GM10248 (cell line): ENCODE results near the gene FILIP1.

Experiments used
- CTCF ChIA-PET: fragments of 300-600 bp; sonication (Branson Sonifier 250); formaldehyde crosslinking; extraction: SDS; loops from one replicate; lab custom pipeline; 2021; ENCODE audit warnings: antibody characterized with exemption; lab: Yijun Ruan, JAX
- POLR2A ChIA-PET: fragments of 350-650 bp; sonication (Branson Sonifier 250); formaldehyde crosslinking; extraction: SDS; loops from one replicate; lab custom pipeline; 2020; ENCODE audit warnings: antibody characterized with exemption; lab: Yijun Ruan, JAX
- DNase-seq: peaks from one replicate; pipeline ENCODE4 v3.0.0; 2012; ENCODE audit errors: extremely low spot score
- TF ChIP-seq, protein P1 (sequence below): IDR thresholded peaks from 2 replicates; pipeline ENCODE4 v1.5.1; 2012; ENCODE audit warnings: mild to moderate bottlenecking, low read depth; ENCODE audit errors: extremely low read depth, missing control alignments, control extremely low read depth

Gene FILIP1

DNA sequence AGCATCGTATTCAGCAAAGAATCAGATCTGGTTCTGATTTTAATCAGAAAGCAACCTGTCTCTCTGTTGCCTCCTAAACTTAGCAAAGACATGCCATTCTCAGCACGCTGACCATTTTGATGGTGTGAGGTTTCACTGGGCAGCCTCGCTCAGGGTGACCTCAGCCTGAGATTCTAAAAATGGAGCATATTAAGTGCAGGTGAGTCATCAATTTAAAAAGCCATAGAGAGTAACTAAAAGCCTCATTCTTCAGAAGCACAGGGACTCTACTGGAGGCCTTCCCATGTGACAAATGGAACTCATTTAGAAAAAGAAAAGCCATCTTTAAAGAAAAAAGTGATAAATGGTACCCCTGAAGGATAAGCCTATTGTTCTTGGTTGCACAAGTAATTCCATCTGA, 91.3 kb downstream of the FILIP1 start:
- TF ChIP-seq, protein P1, sequence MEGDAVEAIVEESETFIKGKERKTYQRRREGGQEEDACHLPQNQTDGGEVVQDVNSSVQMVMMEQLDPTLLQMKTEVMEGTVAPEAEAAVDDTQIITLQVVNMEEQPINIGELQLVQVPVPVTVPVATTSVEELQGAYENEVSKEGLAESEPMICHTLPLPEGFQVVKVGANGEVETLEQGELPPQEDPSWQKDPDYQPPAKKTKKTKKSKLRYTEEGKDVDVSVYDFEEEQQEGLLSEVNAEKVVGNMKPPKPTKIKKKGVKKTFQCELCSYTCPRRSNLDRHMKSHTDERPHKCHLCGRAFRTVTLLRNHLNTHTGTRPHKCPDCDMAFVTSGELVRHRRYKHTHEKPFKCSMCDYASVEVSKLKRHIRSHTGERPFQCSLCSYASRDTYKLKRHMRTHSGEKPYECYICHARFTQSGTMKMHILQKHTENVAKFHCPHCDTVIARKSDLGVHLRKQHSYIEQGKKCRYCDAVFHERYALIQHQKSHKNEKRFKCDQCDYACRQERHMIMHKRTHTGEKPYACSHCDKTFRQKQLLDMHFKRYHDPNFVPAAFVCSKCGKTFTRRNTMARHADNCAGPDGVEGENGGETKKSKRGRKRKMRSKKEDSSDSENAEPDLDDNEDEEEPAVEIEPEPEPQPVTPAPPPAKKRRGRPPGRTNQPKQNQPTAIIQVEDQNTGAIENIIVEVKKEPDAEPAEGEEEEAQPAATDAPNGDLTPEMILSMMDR: no peak
- POLR2A ChIA-PET: no interaction called here
- CTCF ChIA-PET: no interaction called here
- DNase-seq: no peak

DNA sequence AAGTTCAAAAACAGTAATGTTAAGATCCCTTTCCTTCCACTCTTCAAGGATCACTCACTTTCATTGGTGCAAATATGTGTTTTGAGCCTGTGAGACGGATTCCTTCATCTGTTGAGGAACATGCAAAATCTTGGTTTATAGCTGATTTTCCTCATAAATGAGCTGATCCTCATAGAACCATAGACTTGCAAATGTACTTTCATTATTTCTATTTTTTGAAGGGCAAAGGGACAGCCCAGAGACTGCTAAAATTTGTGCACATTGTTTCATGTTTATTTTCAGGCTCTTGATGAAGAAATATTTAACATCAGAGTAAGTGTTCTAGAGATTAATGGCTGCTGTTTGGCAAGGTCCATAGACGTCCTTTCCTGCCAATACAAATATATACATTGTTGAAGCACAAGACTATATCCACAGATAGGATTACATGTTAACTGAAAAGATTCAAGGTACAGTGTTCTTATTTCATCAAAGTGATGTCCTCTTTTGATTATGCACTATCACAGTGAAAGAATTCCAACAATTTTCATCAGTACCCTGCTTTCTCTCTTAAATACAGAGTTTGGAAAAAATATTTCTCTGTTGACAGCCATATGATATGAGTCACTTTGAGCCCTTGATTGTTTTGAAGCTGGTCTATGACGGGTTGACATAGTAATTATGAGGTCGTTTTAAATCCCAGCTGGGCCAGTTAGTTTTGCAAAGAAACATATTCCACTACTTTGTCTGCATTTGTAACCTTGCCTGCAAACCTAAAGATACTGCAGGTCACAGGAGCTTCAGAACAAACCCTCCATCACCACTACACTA, 95.7 kb downstream of the FILIP1 start:
- ChIA-PET POLR2A (no interaction called here), CTCF (no interaction called here)
- TF ChIP-seq, protein P1: no peak
- no peak for DNase-seq

DNA sequence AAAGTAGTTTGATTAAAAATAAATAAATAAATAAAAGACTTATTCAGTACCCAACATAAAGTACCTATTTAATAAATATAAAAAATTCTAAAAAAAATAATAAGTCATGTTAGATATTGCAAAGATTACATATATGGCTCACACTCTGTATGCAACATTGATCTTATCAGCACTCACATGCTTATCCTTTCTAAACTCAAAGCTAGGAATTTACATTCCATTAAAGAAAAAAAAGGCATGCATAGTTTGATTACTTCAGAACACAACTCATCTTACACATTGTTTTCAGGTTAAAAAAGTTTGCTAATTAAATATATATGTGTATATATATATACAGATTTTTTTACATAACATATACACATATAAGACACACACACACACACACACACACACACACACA, 96.4 kb downstream of the FILIP1 start:
- ChIA-PET CTCF (no interaction called here), POLR2A (no interaction called here)

DNA sequence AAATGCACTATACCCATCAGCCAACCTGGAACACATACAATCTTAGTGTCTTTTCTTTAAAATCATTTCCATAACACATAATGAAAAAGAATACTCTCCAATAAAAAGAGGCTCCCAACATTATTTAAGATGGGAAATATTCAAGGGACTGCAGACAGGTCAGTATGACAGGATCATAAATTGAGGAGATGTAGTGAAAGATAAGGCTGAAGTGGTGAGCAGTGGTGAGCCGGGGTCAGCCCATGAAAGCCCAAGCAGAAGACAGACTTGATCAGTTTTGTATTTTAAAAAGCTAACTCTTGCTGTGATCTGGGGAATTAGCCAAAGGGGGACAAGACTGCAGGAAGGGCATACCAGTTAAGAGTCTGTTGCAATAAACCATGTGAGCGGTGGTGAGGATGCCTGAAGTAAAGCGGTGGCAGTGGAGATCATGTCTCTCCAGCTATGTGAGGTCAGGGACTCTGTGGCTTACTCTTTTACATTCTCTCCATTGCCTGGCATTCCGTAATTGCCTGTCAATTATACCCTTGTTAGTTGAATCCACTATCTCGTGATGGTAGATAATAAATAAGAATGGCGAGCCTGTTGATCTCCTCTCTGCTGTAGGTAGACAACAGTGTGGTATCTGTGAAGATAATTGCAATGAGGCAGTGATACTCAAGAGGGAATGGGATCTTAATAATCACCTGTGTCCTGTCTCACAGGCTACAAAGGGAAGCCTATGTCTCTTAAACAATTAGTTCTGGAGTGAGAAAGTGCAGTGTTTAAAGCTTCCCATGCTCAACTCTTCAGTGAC, 97.4 kb downstream of the FILIP1 start:
- ChIA-PET CTCF (interaction anchor here (1.2 kb wide), 1 partner anchor 17 kb away, joined by 3 read pairs; no protein-coding TSS in a partner anchor), POLR2A (no interaction called here)
- TF ChIP-seq, protein P1: no peak
- no peak for DNase-seq

More for the DNA sequence above, 96.4 kb downstream of the FILIP1 start:
- TF ChIP-seq, protein P1: no peak
- DNase-seq: no peak

DNA sequence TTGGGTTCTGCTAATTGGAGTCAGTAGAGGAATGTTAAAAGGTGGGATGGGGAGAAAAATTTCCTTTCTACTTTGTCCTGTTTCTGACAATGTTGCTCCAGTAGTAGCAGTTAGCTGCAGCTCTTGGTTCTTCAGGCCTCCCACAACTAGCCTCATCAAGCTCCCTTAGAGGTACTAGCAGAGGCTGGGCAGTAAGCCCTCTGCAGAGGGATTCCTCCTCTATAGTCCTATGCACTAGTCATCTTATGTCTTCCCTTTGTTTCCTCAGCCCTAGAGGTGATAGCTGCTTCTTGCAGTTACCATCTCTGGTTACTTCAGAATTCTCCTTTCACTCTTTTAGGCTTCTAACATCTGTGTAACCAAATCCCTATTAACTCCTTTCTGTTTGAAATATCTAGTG, 99.8 kb downstream of the FILIP1 start:
- POLR2A ChIA-PET: no interaction called here
- no peak for DNase-seq
- CTCF ChIA-PET: interaction anchor here (1.0 kb wide), 1 partner anchor 19 kb away, joined by 3 read pairs; no protein-coding TSS in a partner anchor
- TF ChIP-seq, protein P1: no peak

DNA sequence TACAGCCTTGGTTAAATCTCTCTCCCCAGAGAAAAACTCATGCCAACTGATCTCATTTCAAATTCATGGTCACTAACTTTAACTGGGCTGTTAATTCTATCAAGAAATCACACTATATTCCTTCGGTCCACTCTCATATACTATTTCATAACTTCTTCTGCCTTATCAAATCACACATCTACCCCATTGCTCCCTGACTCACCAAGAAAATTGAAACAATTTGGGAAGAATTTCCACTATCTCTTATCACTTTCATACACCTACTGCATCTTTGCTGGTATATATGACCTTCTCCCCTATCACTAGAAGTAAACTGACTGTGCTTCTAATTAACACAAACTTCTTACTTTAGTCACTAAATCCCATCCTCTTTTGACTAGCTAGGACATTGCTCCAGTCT, 102.3 kb downstream of the FILIP1 start:
- POLR2A ChIA-PET: no interaction called here
- CTCF ChIA-PET: no interaction called here
- TF ChIP-seq, protein P1: no peak
- no peak for DNase-seq
